ENCODE data around the gene HIVEP3. TPM values are rescaled to one million over a fixed set of nuclear protein-coding genes. Genes with fewer than 3 reads are reported as not detected.

Gene HIVEP3
- total and polyA plus RNA-seq, 2 of the 13 experiments (the other 11 are each of a cell fraction or from before 2014, with no cell fraction given) = 0.05 TPM; not detected in 1

GRCh38 chr1:41879617-41880016 is 39.1 kb downstream of the HIVEP3 start:
- H3K4me3 ChIP-seq (replicated peaks in 1 of 3; ENCODE audit: insufficient read depth in 1 of 3, low read depth in 2 of 3, low read length in 3 of 3) = no peak overlapping the region
- no peak for FAIRE-seq
- H3K79me2 ChIP-seq (ENCODE audit: insufficient read depth, low read length) = no peaks in the 10 kb centered on the region
- no peak for TF ChIP-seq TCF12 (IDR thresholded peaks at IDR 0.05)
- no peak for TF ChIP-seq TCF12 (CRISPR knock-in tag; IDR thresholded peaks at IDR 0.05)
- no peak for TF ChIP-seq SUZ12 (IDR thresholded peaks at IDR 0.05; ENCODE audit: low read depth, low read length)
- TF ChIP-seq ZNF616 (CRISPR knock-in tag; IDR thresholded peaks at IDR 0.05; ENCODE audit: low read depth) = no peak
- TF ChIP-seq, protein P1, sequence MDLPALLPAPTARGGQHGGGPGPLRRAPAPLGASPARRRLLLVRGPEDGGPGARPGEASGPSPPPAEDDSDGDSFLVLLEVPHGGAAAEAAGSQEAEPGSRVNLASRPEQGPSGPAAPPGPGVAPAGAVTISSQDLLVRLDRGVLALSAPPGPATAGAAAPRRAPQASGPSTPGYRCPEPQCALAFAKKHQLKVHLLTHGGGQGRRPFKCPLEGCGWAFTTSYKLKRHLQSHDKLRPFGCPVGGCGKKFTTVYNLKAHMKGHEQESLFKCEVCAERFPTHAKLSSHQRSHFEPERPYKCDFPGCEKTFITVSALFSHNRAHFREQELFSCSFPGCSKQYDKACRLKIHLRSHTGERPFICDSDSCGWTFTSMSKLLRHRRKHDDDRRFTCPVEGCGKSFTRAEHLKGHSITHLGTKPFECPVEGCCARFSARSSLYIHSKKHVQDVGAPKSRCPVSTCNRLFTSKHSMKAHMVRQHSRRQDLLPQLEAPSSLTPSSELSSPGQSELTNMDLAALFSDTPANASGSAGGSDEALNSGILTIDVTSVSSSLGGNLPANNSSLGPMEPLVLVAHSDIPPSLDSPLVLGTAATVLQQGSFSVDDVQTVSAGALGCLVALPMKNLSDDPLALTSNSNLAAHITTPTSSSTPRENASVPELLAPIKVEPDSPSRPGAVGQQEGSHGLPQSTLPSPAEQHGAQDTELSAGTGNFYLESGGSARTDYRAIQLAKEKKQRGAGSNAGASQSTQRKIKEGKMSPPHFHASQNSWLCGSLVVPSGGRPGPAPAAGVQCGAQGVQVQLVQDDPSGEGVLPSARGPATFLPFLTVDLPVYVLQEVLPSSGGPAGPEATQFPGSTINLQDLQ (CRISPR knock-in tag; IDR thresholded peaks at IDR 0.05) = no peak
- no peak for TF ChIP-seq TRAFD1 (CRISPR knock-in tag; IDR thresholded peaks at IDR 0.05; ENCODE audit: borderline replicate concordance)
- TF ChIP-seq KAT7 (CRISPR knock-in tag; IDR thresholded peaks at IDR 0.05; ENCODE audit: borderline replicate concordance) = no peak
- TF ChIP-seq DNMT3B (CRISPR knock-in tag; conservative IDR thresholded peaks at IDR 0.05) = no peak
- TF ChIP-seq ZC3H13 (CRISPR knock-in tag; IDR thresholded peaks at IDR 0.05) = no peak
- TF ChIP-seq ATF2 (CRISPR knock-in tag; IDR thresholded peaks at IDR 0.05) = no peak
- TF ChIP-seq ZNF136 (CRISPR knock-in tag; IDR thresholded peaks at IDR 0.05; ENCODE audit: low read depth) = no peak
- TF ChIP-seq ETV6 (CRISPR knock-in tag; conservative IDR thresholded peaks at IDR 0.05) = no peak
- TF ChIP-seq, protein P2, sequence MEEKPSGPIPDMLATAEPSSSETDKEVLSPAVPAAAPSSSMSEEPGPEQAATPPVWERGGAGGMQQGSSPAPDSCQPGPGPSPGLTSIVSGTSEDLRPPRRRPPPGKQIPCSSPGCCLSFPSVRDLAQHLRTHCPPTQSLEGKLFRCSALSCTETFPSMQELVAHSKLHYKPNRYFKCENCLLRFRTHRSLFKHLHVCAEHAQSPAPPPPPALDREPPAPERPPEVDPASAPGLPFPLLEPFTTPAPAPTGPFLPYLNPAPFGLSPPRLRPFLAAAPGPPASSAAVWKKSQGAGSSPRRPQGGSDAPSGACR (CRISPR knock-in tag; IDR thresholded peaks at IDR 0.05) = no peak
- TF ChIP-seq ZNF138 (CRISPR knock-in tag; IDR thresholded peaks at IDR 0.05; ENCODE audit: low read depth) = no peak
- TF ChIP-seq, protein P3, sequence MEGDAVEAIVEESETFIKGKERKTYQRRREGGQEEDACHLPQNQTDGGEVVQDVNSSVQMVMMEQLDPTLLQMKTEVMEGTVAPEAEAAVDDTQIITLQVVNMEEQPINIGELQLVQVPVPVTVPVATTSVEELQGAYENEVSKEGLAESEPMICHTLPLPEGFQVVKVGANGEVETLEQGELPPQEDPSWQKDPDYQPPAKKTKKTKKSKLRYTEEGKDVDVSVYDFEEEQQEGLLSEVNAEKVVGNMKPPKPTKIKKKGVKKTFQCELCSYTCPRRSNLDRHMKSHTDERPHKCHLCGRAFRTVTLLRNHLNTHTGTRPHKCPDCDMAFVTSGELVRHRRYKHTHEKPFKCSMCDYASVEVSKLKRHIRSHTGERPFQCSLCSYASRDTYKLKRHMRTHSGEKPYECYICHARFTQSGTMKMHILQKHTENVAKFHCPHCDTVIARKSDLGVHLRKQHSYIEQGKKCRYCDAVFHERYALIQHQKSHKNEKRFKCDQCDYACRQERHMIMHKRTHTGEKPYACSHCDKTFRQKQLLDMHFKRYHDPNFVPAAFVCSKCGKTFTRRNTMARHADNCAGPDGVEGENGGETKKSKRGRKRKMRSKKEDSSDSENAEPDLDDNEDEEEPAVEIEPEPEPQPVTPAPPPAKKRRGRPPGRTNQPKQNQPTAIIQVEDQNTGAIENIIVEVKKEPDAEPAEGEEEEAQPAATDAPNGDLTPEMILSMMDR (CRISPR knock-in tag; IDR thresholded peaks at IDR 0.05) = no peak
- TF ChIP-seq U2AF1 (optimal IDR thresholded peaks at IDR 0.05; ENCODE audit: low read depth, low read length) = no peak
- TF ChIP-seq ZNF431 (CRISPR knock-in tag; IDR thresholded peaks at IDR 0.05; ENCODE audit: borderline replicate concordance, low read depth) = no peak
- no peaks in the 10 kb centered on the region for H4K20me1 ChIP-seq (ENCODE audit: insufficient read depth, low read length)
- no peak overlapping the region for H3K4me2 ChIP-seq (ENCODE audit: low read depth, low read length)
- no peaks in the 10 kb centered on the region for H3K4me1 ChIP-seq (ENCODE audit: insufficient read depth, low read length)
- CTCF ChIA-PET (ENCODE audit: low intra/inter-chr PET ratio, low total read pairs) = no interaction called here
- H3K27me3 ChIP-seq (ENCODE audit: control insufficient read depth in 1 of 2, insufficient read depth in 2 of 2, low read length in 2 of 2) = peaks cover 0 to 1% of the 10 kb centered on the region in 2 experiments; a peak in 1 of 5 replicates
- in situ Hi-C loops (cut with HindIII; ENCODE audit: extremely low pct_ligation_motif_present, low pct_unique_long_range_greater_than_20kb) (no loop called here), intact Hi-C loops (cut with micrococcal nuclease; ENCODE audit: unreplicated experiment) (no loop called here)
- no peak overlapping the region for H2AFZ ChIP-seq (ENCODE audit: low read length)
- POLR2A ChIA-PET = no interaction called here
- no peak overlapping the region for H3K27ac ChIP-seq (ENCODE audit: extremely low read length, insufficient read depth, low read length)
- no peaks in the 10 kb centered on the region for H3K9me3 ChIP-seq (ENCODE audit: low read length)
- ATAC-seq = no peak
- DNase-seq (ENCODE audit: low spot score) = no peak
- no peak overlapping the region for H3K9ac ChIP-seq (ENCODE audit: insufficient read depth, low read depth, low read length)
- BruUV-seq (replicated peaks) = no TSS peak
- no peaks in the 10 kb centered on the region for H3K36me3 ChIP-seq (replicated peaks in 1 of 2; ENCODE audit: control insufficient read depth in 1 of 2, insufficient read depth in 2 of 2, low read length in 2 of 2)

Data from HepG2 (cell line).